Mesenchymal stem cell (in vitro differentiated cells and primary cell): ENCODE results near the gene TGM2.
A peak's percentile ranks its signal among the peaks of the same experiment; 100 is the strongest.

Experiments used
- DNase-seq: peaks from one replicate; pipeline ENCODE4 v3.0.0-alpha.2; 2013
- H2AFZ ChIP-seq: one replicate; pipeline ENCODE4 v1.6.1; 2013; ENCODE audit warnings: low read depth, mild to moderate bottlenecking, control low read depth, inconsistent platforms, low read length, moderate library complexity
- H2AK5ac ChIP-seq: 2 replicates; pipeline ENCODE4 v1.6.1; 2013; ENCODE audit warnings: low read length, moderate library complexity, mild to moderate bottlenecking, inconsistent platforms; ENCODE audit not compliant: severe bottlenecking
- H2BK120ac ChIP-seq: one replicate; pipeline ENCODE4 v1.6.1; 2013; ENCODE audit warnings: low read depth, mild to moderate bottlenecking, inconsistent platforms, low read length, moderate library complexity
- H2BK12ac ChIP-seq, 2 experiments: one replicate each; pipeline ENCODE4 v1.6.1; 2013; ENCODE audit warnings: inconsistent platforms in 2 of 2, low read length in 2 of 2, mild to moderate bottlenecking in 2 of 2, moderate library complexity in 2 of 2, control low read depth in 1 of 2
- H2BK15ac ChIP-seq: one replicate; pipeline ENCODE4 v1.6.1; 2013; ENCODE audit warnings: mild to moderate bottlenecking, low read depth, inconsistent platforms; ENCODE audit not compliant: poor library complexity, severe bottlenecking
- H2BK5ac ChIP-seq: 2 replicates; pipeline ENCODE4 v1.6.1; 2013; ENCODE audit warnings: low read depth, mild to moderate bottlenecking, low read length, control low read depth, inconsistent platforms; ENCODE audit not compliant: poor library complexity, severe bottlenecking
- H3K14ac ChIP-seq, 2 experiments: one replicate each; pipeline ENCODE4 v1.6.1; 2013; ENCODE audit warnings: inconsistent platforms in 2 of 2, low read length in 2 of 2, control low read depth in 1 of 2, mild to moderate bottlenecking in 1 of 2, moderate library complexity in 1 of 2
- H3K18ac ChIP-seq, 2 experiments: one replicate each; pipeline ENCODE4 v1.6.1; 2013; ENCODE audit warnings: inconsistent platforms in 2 of 2, low read length in 2 of 2, control low read depth in 1 of 2, low read depth in 1 of 2, mild to moderate bottlenecking in 1 of 2
- H3K23ac ChIP-seq, 2 experiments: one replicate each; pipeline ENCODE4 v1.6.1; 2013; ENCODE audit warnings: inconsistent platforms in 2 of 2, low read length in 2 of 2, mild to moderate bottlenecking in 2 of 2, moderate library complexity in 2 of 2, control low read depth in 1 of 2
- H3K27ac ChIP-seq: 2 replicates; pipeline ENCODE4 v1.5.1; 2013; ENCODE audit warnings: mild to moderate bottlenecking, moderate library complexity, low read length, control low read depth, inconsistent platforms; ENCODE audit not compliant: poor library complexity, severe bottlenecking
- H3K27me3 ChIP-seq, 2 experiments: 2 replicates each; pipeline versions ENCODE4 v1.6.1 to v1.7.0; 2013; ENCODE audit warnings: low read length in 2 of 2, mild to moderate bottlenecking in 2 of 2, moderate library complexity in 2 of 2, control low read depth in 1 of 2, inconsistent platforms in 1 of 2; ENCODE audit not compliant: control insufficient read depth in 1 of 2, insufficient read depth in 1 of 2
- H3K36me3 ChIP-seq, 2 experiments: 2 replicates each; pipeline versions ENCODE4 v1.6.1 to v1.7.0; 2013; ENCODE audit warnings: low read length in 2 of 2, control low read depth in 1 of 2, inconsistent platforms in 1 of 2, low read depth in 1 of 2, mild to moderate bottlenecking in 1 of 2; ENCODE audit not compliant: insufficient read depth in 2 of 2, control insufficient read depth in 1 of 2
- H3K4ac ChIP-seq, 2 experiments: one replicate each; pipeline ENCODE4 v1.6.1; 2013; ENCODE audit warnings: inconsistent platforms in 2 of 2, low read length in 2 of 2, mild to moderate bottlenecking in 2 of 2, moderate library complexity in 2 of 2, control low read depth in 1 of 2, low read depth in 1 of 2
- H3K4me1 ChIP-seq: 2 replicates; pipeline ENCODE4 v1.6.1; 2013; ENCODE audit warnings: low read depth, low read length, control low read depth; ENCODE audit not compliant: control insufficient read depth, insufficient read depth
- H3K4me2 ChIP-seq: 2 replicates; pipeline ENCODE4 v1.6.1; 2013; ENCODE audit warnings: low read length, mild to moderate bottlenecking, inconsistent platforms; ENCODE audit not compliant: poor library complexity, severe bottlenecking
- H3K4me3 ChIP-seq, 2 experiments: 2 replicates each; pipeline versions ENCODE4 v1.5.1 to v1.7.0; 2013; ENCODE audit warnings: low read length in 2 of 2, mild to moderate bottlenecking in 2 of 2, control low read depth in 1 of 2, low read depth in 1 of 2; ENCODE audit not compliant: insufficient read depth in 1 of 2
- H3K79me1 ChIP-seq: replicated peaks from 2 replicates; pipeline ENCODE4 v1.6.1; 2013; ENCODE audit warnings: mild to moderate bottlenecking, control low read depth, low read length, inconsistent platforms; ENCODE audit not compliant: poor library complexity, severe bottlenecking
- H3K9ac ChIP-seq: 2 replicates; pipeline ENCODE4 v1.7.0; 2013; ENCODE audit warnings: mild to moderate bottlenecking, low read length, moderate library complexity
- H3K9me3 ChIP-seq: 2 replicates; pipeline ENCODE4 v1.7.0; 2013; ENCODE audit warnings: mild to moderate bottlenecking, low read length; ENCODE audit not compliant: control insufficient read depth
- H4K8ac ChIP-seq: one replicate; pipeline ENCODE4 v1.6.1; 2013; ENCODE audit warnings: inconsistent platforms, mild to moderate bottlenecking, low read length, moderate library complexity
- H4K91ac ChIP-seq: one replicate; pipeline ENCODE4 v1.6.1; 2013; ENCODE audit warnings: mild to moderate bottlenecking, low read length, inconsistent platforms
- WGBS: methylation state at CpG from one replicate; pipeline ENCODE4 v1.1.7; 2013; ENCODE audit warnings: mixed read lengths; 5-methylcytosine and 5-hydroxymethylcytosine counted together

TGM2 gene

GRCh38 chr20:38129893-38130609 lies 35.0 kb downstream of the TGM2 start:
- Histone ChIP-seq H4K8ac (no peak overlapping the region), H2BK120ac (no peak overlapping the region), H3K79me1 (no peaks in the 10 kb centered on the region), H3K18ac (peak overlapping the region in 1 of 2 experiments; percentile 28), H3K9me3 (no peaks in the 10 kb centered on the region), H3K4me3 (no peak overlapping the region), H2AFZ (no peak overlapping the region), H3K27ac (no peak overlapping the region), H3K4ac (no peak overlapping the region), H2BK12ac (peak overlapping the region in 1 of 2 experiments; percentile 30), H3K27me3 (peaks cover 0 to 27% of the 10 kb centered on the region in 2 experiments), H3K36me3 (no peaks in the 10 kb centered on the region), H3K9ac (no peak overlapping the region), H2AK5ac (no peak overlapping the region), H3K4me1 (peaks cover 29% of the 10 kb centered on the region), H4K91ac (peak overlapping the region; percentile 30), H2BK15ac (no peak overlapping the region), H3K23ac (no peak overlapping the region), H2BK5ac (no peak overlapping the region), H3K4me2 (no peak overlapping the region), H3K14ac (no peak overlapping the region)
- DNase-seq: no peak
- 92% methylated on average over 15 of the region's 15 CpGs for WGBS

- Histone ChIP-seq H3K14ac (no peak overlapping the region), H3K9ac (no peak overlapping the region), H3K4ac (no peak overlapping the region), H2BK5ac (no peak overlapping the region), H2BK12ac (peak overlapping the region in 1 of 2 experiments; percentile 41), H4K91ac (peak overlapping the region; percentile 30), H3K23ac (no peak overlapping the region), H3K4me1 (peaks cover 23% of the 10 kb centered on the region), H2BK15ac (peak overlapping the region; percentile 26), H4K8ac (peak overlapping the region; percentile 52), H3K9me3 (no peaks in the 10 kb centered on the region), H2BK120ac (no peak overlapping the region), H2AFZ (no peak overlapping the region), H2AK5ac (no peak overlapping the region), H3K79me1 (no peaks in the 10 kb centered on the region), H3K4me3 (no peak overlapping the region), H3K18ac (peak overlapping the region in 1 of 2 experiments; percentile 28), H3K27ac (no peak overlapping the region), H3K4me2 (no peak overlapping the region), H3K36me3 (no peaks in the 10 kb centered on the region), H3K27me3 (peaks cover 0 to 25% of the 10 kb centered on the region in 2 experiments)
- 96% methylated on average over 5 of the region's 6 CpGs for WGBS
- no peak for DNase-seq
These were observed 35.7 kb downstream of the TGM2 start for GRCh38 chr20:38129248-38129865.

- Histone ChIP-seq H3K27ac (no peak overlapping the region), H3K4ac (peak overlapping the region; percentile 24 to 55), H3K23ac (no peak overlapping the region), H3K27me3 (peaks cover 0 to 25% of the 10 kb centered on the region in 2 experiments), H3K36me3 (no peaks in the 10 kb centered on the region), H3K14ac (peak overlapping the region in 1 of 2 experiments; percentile 35), H2BK120ac (no peak overlapping the region), H2BK12ac (peak overlapping the region; percentile 15 to 41), H2AK5ac (no peak overlapping the region), H3K9ac (no peak overlapping the region), H3K18ac (peak overlapping the region; percentile 41 to 84), H3K9me3 (no peaks in the 10 kb centered on the region), H3K4me1 (peaks cover 22% of the 10 kb centered on the region), H4K91ac (no peak overlapping the region), H3K4me3 (no peak overlapping the region), H4K8ac (peak overlapping the region; percentile 1), H3K4me2 (no peak overlapping the region), H2AFZ (no peak overlapping the region), H2BK5ac (no peak overlapping the region), H3K79me1 (no peaks in the 10 kb centered on the region), H2BK15ac (no peak overlapping the region)
- 99% methylated on average over 2 of the region's 2 CpGs for WGBS
- no peak for DNase-seq
These were observed 36.4 kb downstream of the TGM2 start for GRCh38 chr20:38128691-38129090.

- Histone ChIP-seq H2BK120ac (peak overlapping the region; percentile 23), H3K4me1 (peaks cover 24% of the 10 kb centered on the region), H3K79me1 (no peaks in the 10 kb centered on the region), H2BK5ac (no peak overlapping the region), H3K9ac (no peak overlapping the region), H3K23ac (no peak overlapping the region), H3K27me3 (peaks cover 0 to 21% of the 10 kb centered on the region in 2 experiments), H3K9me3 (no peaks in the 10 kb centered on the region), H2BK12ac (peak overlapping the region in 1 of 2 experiments; percentile 18), H3K4me3 (no peak overlapping the region), H3K27ac (no peak overlapping the region), H3K4me2 (no peak overlapping the region), H3K18ac (no peak overlapping the region), H3K14ac (no peak overlapping the region), H3K36me3 (no peaks in the 10 kb centered on the region), H2AFZ (no peak overlapping the region), H3K4ac (peak overlapping the region in 1 of 2 experiments; percentile 16), H4K8ac (peak overlapping the region; percentile 27), H2AK5ac (no peak overlapping the region), H2BK15ac (no peak overlapping the region), H4K91ac (no peak overlapping the region)
- 93% methylated on average over 7 of the region's 9 CpGs for WGBS
- DNase-seq: no peak
These were observed 37.0 kb downstream of the TGM2 start for GRCh38 chr20:38127920-38128528.
